HG02610 (cell line): Measurements from ENCODE around the gene SLC37A1.

Experiments
- ATAC-seq: cut with Tn5 transposase; IDR thresholded peaks from one replicate; pipeline ENCODE4 v1.9.1; 2021; ENCODE audit warnings: mild to moderate bottlenecking, moderate library complexity; ENCODE audit not compliant: unreplicated experiment

SLC37A1 gene

DNA sequence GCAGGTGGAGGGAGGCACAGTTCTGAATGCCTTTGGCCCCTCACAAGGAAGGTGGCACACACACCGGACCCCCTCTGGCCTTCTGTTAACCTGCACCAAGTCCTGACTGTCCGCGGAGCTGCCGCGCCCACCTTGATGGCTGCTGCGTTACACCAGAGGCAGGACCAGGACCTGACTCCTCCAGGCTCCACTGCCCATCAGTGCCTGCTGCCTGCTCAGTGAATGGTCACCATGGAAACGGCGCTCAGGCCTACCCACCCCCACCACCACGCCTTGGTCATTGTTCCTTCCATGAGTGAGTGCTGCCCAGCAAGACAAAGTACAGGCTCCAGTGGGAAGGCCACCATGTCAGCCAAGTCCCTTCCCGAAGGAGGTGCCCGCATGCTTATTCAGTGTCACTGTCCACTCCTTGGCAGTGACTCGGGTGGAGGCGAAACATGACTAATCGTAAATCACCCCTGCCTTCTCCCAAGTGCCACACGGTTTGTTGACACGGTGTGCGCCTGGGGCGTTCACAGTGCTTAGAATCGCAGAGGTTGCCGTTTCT is 57.3 kb downstream of the SLC37A1 start:
- no peak for ATAC-seq

- no peak for ATAC-seq
Observed at GRCh38 chr21:42571391-42572150, 57.9 kb downstream of the SLC37A1 start.

GRCh38 chr21:42572906-42573495 is 59.3 kb downstream of the SLC37A1 start:
- ATAC-seq: no peak

- ATAC-seq: no peak
Observed at GRCh38 chr21:42574234-42575027, 60.8 kb downstream of the SLC37A1 start.

DNA sequence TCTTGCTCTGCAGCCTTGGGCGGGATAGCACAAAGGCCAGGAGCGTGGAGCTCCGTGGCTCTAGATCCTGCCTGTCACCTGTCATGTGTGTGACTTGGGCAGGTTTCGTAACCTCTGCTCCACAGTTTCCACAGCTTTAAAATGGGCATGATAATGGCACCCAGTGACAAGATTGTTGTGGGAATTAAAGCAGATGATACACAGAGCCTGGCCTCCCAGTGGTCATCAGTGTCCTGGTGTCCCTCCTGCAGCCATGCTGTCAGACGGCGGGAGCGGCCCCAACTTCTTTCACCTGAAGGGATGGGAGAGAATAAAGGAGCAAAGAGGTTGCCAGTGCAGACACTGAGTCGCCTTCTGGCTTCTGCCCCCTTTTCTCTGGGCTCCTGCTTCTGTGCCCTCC is 61.5 kb downstream of the SLC37A1 start:
- ATAC-seq: no peak

DNA sequence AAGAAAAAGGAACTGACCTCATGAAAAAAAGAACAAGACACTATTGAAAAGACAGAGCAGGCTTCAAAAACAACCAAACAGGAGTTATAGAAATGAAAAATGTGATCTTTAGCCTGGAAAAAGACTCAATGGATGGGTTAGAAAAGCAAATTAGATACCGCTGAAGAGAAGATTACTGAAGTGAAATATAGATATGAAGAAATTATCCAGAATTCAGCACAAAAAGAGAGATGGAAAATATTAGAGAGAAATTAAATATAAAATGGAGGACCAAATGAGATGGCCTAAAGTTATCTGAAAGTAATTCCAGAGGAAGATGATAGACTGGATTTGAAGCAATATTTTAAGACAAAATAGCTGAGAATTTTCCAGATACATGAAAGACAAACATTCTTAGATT is 63.0 kb downstream of the SLC37A1 start:
- no peak for ATAC-seq

- no peak for ATAC-seq
Observed at GRCh38 chr21:42578034-42578433, 64.4 kb downstream of the SLC37A1 start.

- no peak for ATAC-seq
Observed at GRCh38 chr21:42578761-42579415, 65.2 kb downstream of the SLC37A1 start.

- no peak for ATAC-seq
Observed at GRCh38 chr21:42579456-42580075, 65.9 kb downstream of the SLC37A1 start.

GRCh38 chr21:42580076-42580792 is 66.6 kb downstream of the SLC37A1 start:
- no peak for ATAC-seq

- no peak for ATAC-seq
Observed at GRCh38 chr21:42580793-42581321, 67.2 kb downstream of the SLC37A1 start.

DNA sequence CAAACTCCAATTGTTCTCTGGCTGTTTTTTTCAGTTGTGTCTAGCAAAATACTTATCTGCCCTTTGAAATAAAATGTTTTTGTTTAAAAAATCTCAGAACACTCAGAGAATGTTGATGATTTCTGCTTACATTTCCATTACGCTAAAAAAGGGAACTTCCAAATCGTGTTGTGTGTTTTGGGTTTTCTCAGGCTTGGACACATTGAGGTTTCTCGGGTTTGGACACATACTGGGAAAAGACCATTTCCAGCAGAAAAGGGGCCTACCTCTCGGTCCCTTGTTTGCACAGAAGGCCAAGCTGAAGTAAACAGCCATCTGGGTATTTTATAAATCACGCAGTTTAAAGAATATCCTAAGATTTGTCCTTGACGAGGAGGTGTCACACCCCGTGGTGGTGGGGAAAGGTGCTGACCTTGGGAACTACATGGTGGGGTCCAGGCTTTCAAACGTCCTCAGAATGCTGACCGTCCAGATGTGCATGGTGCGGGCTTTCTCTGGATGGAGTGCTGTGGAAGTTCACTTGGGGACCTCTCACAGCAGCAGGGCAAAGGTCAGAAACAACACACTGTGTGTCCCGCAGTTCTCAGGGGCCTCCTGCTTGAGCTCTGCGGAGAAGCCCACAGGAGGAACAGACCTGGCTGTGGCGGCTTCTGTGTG is 67.8 kb downstream of the SLC37A1 start:
- ATAC-seq: no peak

- ATAC-seq: no peak
Observed at GRCh38 chr21:42581993-42582786, 68.5 kb downstream of the SLC37A1 start.

DNA sequence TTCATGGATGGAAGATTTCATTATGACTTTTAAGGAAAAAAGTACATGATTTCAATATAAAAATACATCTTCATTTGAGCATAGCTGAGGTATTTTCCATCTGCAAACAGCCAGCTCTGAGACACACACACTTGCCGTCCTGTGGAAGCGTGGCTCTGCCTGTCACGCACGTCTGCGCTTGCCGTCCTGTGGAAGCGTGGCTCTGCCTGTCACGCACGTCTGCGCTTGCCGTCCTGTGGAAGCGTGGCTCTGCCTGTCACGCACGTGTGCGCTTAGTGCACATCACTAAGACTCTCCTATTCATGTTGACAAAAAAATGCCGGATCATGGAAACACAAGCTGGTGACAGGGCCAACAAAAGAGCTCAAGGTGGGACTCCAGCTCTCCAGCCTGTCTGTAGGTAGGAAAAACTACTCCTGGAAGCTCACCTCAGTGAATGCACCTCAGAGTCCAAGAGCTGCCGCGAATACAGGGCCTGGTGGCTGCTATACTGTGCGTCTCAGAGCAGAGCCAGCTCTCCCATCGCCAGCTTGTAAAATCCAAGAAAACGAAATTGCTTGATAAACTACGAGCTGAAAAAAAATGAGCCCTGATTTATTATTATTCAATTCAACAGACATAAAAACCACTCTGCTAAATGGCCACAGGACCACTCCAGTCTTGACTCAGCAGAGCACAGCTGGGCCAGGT is 69.3 kb downstream of the SLC37A1 start:
- no peak for ATAC-seq

DNA sequence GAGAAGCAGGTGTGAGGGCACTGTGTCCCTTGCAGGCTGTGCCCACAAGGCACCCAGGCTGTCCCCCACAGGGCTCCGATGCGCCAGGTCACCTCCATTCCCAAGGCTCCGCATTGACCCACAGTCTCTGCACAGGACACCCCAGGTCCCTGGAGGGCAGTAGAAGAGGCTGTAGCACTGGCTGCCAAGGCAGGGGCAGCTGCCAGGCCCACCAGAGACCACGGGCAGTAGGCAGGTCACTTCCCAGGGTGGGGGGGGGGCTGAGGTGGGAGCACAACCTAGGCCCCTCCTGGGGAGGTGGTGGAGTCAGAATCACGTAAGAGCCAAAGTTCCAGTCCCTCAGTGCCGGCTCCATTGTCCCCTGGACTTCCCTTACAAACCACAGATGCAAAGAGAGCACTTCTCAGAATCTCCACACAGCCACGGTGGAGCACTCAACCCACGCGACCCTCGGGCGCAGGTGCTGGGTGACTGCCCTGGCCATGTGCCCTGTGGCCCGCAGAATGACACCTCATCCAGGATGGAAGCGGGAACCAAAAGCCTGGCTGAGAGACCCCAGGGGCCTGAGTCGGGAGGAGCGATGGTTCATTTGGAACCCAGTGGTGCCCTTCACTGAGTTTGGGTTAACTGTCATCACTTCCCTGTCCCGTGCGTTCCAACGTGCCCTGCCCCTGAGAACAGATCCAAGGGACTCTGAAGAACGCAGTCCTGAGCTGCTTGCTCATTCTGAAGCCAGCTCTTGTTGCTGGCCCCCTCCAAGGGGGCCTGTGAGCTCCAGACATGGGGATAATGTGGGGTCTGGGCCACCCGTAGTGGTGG is 70.0 kb downstream of the SLC37A1 start:
- no peak for ATAC-seq

GRCh38 chr21:42584296-42584641 is 70.6 kb downstream of the SLC37A1 start:
- ATAC-seq: no peak

GRCh38 chr21:42585881-42586280 is 72.2 kb downstream of the SLC37A1 start:
- no peak for ATAC-seq
